Measurements from ENCODE around the gene MDM4.

DNA sequence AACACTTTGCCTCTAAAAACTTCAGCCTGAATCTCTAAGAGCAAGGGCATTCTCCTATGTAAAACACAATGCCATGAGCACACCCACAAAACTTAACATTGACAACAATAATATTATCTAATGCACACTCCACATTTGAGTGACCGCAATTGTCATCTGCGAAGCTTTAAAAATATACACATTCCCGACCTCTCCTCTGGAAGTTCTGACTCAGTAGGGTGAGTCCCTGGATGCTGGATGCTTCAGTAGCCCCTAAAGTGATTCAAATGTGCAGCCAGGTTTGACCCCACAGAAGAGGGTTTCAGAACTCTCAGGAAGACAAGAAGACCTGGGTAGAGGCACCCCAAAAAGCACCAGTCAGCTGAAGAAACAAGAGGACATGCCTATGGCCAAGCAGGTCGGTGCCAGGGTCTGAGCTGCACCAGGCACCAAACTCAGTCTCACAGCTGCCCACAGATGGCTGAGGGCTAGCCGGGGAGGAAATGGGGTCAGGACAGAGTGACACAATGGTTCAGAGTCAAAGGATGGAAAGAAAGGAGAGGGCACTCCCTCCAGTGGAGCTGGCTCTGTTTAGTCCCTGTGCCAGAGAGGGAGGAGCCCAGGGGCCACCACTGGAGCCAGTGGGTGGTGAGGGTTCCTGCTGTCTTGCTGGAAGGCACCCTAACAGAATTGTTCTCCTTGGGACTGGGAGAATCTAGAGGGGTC, 39.0 kb upstream of the MDM4 start:
- TF ChIP-seq, protein P1, sequence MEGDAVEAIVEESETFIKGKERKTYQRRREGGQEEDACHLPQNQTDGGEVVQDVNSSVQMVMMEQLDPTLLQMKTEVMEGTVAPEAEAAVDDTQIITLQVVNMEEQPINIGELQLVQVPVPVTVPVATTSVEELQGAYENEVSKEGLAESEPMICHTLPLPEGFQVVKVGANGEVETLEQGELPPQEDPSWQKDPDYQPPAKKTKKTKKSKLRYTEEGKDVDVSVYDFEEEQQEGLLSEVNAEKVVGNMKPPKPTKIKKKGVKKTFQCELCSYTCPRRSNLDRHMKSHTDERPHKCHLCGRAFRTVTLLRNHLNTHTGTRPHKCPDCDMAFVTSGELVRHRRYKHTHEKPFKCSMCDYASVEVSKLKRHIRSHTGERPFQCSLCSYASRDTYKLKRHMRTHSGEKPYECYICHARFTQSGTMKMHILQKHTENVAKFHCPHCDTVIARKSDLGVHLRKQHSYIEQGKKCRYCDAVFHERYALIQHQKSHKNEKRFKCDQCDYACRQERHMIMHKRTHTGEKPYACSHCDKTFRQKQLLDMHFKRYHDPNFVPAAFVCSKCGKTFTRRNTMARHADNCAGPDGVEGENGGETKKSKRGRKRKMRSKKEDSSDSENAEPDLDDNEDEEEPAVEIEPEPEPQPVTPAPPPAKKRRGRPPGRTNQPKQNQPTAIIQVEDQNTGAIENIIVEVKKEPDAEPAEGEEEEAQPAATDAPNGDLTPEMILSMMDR (conservative IDR thresholded peaks at IDR 0.05; ENCODE audit: low read length) = no peak
- TF ChIP-seq EZH2phosphoT487 (IDR thresholded peaks at IDR 0.05; ENCODE audit: borderline replicate concordance, low read depth, low read length) = no peak

All from OCI-LY7 (cell line).